Prostate gland (tissue), 2 donors: Measurements from ENCODE around the gene HCRT.

ENCODE experiments used
- POLR2A ChIP-seq: fragments of 450-650 bp; IDR thresholded peaks from one replicate; pipeline ENCODE4 v1.6.1; 2016; ENCODE audit warnings: antibody characterized with exemption, mild to moderate bottlenecking
- TF ChIP-seq, protein P1 (sequence below), 4 experiments: fragments of 200-600 bp in 2 of 4; fragments of 450-650 bp in 2 of 4; sonication (generic) in 2 of 4; IDR thresholded peaks; 1 replicate in 3 of 4; 2 replicates in 1 of 4; pipeline ENCODE4 v1.5.1; 2016 to 2019; ENCODE audit warnings: antibody characterized with exemption in 4 of 4, mild to moderate bottlenecking in 2 of 4, moderate library complexity in 2 of 4

GRCh38 chr17:42135151-42135550 is 50.1 kb downstream of the HCRT start:
- TF ChIP-seq, protein P1, sequence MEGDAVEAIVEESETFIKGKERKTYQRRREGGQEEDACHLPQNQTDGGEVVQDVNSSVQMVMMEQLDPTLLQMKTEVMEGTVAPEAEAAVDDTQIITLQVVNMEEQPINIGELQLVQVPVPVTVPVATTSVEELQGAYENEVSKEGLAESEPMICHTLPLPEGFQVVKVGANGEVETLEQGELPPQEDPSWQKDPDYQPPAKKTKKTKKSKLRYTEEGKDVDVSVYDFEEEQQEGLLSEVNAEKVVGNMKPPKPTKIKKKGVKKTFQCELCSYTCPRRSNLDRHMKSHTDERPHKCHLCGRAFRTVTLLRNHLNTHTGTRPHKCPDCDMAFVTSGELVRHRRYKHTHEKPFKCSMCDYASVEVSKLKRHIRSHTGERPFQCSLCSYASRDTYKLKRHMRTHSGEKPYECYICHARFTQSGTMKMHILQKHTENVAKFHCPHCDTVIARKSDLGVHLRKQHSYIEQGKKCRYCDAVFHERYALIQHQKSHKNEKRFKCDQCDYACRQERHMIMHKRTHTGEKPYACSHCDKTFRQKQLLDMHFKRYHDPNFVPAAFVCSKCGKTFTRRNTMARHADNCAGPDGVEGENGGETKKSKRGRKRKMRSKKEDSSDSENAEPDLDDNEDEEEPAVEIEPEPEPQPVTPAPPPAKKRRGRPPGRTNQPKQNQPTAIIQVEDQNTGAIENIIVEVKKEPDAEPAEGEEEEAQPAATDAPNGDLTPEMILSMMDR (IDR thresholded peaks at IDR 0.05) = no peak
- no peak for TF ChIP-seq POLR2A
